Neural progenitor cell (in vitro differentiated cells): ENCODE data around the gene VAPB. TPM values are rescaled to one million over a fixed set of nuclear protein-coding genes. Genes with fewer than 3 reads are reported as not detected.

Source experiments
- DNase-seq: peaks from one replicate; pipeline ENCODE4 v3.0.0-alpha.2; 2016; ENCODE audit warnings: low spot score
- H2AFZ ChIP-seq: fragments of 200-600 bp; sonication (generic); replicated peaks from 2 replicates; pipeline ENCODE4 v1.6.1; 2016; ENCODE audit warnings: antibody characterized with exemption
- H3F3A ChIP-seq: fragments of 200-600 bp; sonication (generic); 2 replicates; pipeline ENCODE4 v1.6.1; 2016; ENCODE audit warnings: antibody characterized with exemption, low read depth
- H3K27ac ChIP-seq: fragments of 200-600 bp; sonication (generic); 2 replicates; pipeline ENCODE4 v1.5.1; 2016; ENCODE audit warnings: mild to moderate bottlenecking
- H3K27me3 ChIP-seq: fragments of 200-600 bp; sonication (generic); 2 replicates; pipeline ENCODE4 v1.6.1; 2016; ENCODE audit warnings: mild to moderate bottlenecking, moderate library complexity
- H3K36me3 ChIP-seq: fragments of 200-600 bp; sonication (generic); 2 replicates; pipeline ENCODE4 v1.5.1; 2016
- H3K4me1 ChIP-seq: fragments of 200-600 bp; sonication (generic); 2 replicates; pipeline ENCODE4 v1.6.1; 2016; ENCODE audit warnings: mixed run types
- H3K4me2 ChIP-seq: fragments of 200-600 bp; sonication (generic); 2 replicates; pipeline ENCODE4 v1.6.1; 2016
- H3K4me3 ChIP-seq: fragments of 200-600 bp; sonication (generic); 2 replicates; pipeline ENCODE4 v1.5.1; 2016
- H3K79me2 ChIP-seq: fragments of 200-600 bp; sonication (generic); 2 replicates; pipeline ENCODE4 v1.6.1; 2016; ENCODE audit warnings: low read depth
- H3K9ac ChIP-seq: fragments of 200-600 bp; sonication (generic); 2 replicates; pipeline ENCODE4 v1.6.1; 2016
- H3K9me3 ChIP-seq: fragments of 200-600 bp; sonication (generic); 2 replicates; pipeline ENCODE4 v1.5.1; 2016; ENCODE audit warnings: low read depth
- H4K20me1 ChIP-seq: fragments of 200-600 bp; sonication (generic); 2 replicates; pipeline ENCODE4 v1.6.1; 2016; ENCODE audit warnings: low read depth
- H3K27ac Mint-ChIP-seq: 3 replicates; pipeline ENCODE4 v1.8.0; 2021; ENCODE audit warnings: mixed read lengths
- H3K27me3 Mint-ChIP-seq: 2 replicates; pipeline ENCODE4 v1.8.0; 2022; ENCODE audit warnings: low read depth, mild to moderate bottlenecking, inconsistent platforms, moderate library complexity, mixed read lengths; ENCODE audit not compliant: insufficient read depth
- H3K36me3 Mint-ChIP-seq: 3 replicates; pipeline ENCODE4 v1.8.0; 2021; ENCODE audit warnings: mixed read lengths
- H3K4me1 Mint-ChIP-seq: 3 replicates; pipeline ENCODE4 v1.8.0; 2021; ENCODE audit warnings: mixed read lengths
- H3K4me3 Mint-ChIP-seq: 3 replicates; pipeline ENCODE4 v1.8.0; 2021; ENCODE audit warnings: mild to moderate bottlenecking, moderate library complexity, mixed read lengths
- H3K9me3 Mint-ChIP-seq: 3 replicates; pipeline ENCODE4 v1.8.0; 2020; ENCODE audit warnings: mixed read lengths
- EZH2 ChIP-seq: fragments of 200-600 bp; sonication (generic); IDR thresholded peaks from 2 replicates; pipeline ENCODE4 v1.6.1; 2017; ENCODE audit warnings: antibody characterized with exemption, mild to moderate bottlenecking, moderate library complexity
- EZH2phosphoT487 ChIP-seq: fragments of 200-600 bp; sonication (generic); IDR thresholded peaks from 2 replicates; pipeline ENCODE4 v1.6.1; 2017; ENCODE audit warnings: antibody characterized with exemption
- total RNA-seq: library from RNA; depleted of rRNA; stranded (reverse); fragments of >200 nt; gene quantifications from 2 replicates; pipeline ENCODE4 v1.2.3, GENCODE V29; 2015; ENCODE audit warnings: low replicate concordance
- TF ChIP-seq, protein P1 (sequence below): fragments of 200-600 bp; sonication (generic); IDR thresholded peaks from 2 replicates; pipeline ENCODE4 v1.5.1; 2017; ENCODE audit warnings: antibody characterized with exemption, mild to moderate bottlenecking

The VAPB gene
- total RNA-seq, 1 donor from 2014 or later: 31.9 TPM

GRCh38 chr20:58416835-58417234 lies 27.8 kb downstream of the VAPB start:
- Histone ChIP-seq H3K79me2 (peaks cover 63% of the 10 kb centered on the region), H3K4me1 (peaks cover under 1% of the 10 kb centered on the region), H3K27ac (no peak overlapping the region), H3K9me3 (no peaks in the 10 kb centered on the region), H3F3A (peaks cover 11% of the 10 kb centered on the region), H2AFZ (no peak overlapping the region), H4K20me1 (peaks cover 12% of the 10 kb centered on the region), H3K27me3 (no peaks in the 10 kb centered on the region), H3K4me2 (no peak overlapping the region), H3K36me3 (peaks cover 6% of the 10 kb centered on the region), H3K9ac (no peak overlapping the region), H3K4me3 (no peak overlapping the region)
- TF ChIP-seq EZH2phosphoT487: no peak
- TF ChIP-seq, protein P1, sequence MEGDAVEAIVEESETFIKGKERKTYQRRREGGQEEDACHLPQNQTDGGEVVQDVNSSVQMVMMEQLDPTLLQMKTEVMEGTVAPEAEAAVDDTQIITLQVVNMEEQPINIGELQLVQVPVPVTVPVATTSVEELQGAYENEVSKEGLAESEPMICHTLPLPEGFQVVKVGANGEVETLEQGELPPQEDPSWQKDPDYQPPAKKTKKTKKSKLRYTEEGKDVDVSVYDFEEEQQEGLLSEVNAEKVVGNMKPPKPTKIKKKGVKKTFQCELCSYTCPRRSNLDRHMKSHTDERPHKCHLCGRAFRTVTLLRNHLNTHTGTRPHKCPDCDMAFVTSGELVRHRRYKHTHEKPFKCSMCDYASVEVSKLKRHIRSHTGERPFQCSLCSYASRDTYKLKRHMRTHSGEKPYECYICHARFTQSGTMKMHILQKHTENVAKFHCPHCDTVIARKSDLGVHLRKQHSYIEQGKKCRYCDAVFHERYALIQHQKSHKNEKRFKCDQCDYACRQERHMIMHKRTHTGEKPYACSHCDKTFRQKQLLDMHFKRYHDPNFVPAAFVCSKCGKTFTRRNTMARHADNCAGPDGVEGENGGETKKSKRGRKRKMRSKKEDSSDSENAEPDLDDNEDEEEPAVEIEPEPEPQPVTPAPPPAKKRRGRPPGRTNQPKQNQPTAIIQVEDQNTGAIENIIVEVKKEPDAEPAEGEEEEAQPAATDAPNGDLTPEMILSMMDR: no peak
- TF ChIP-seq EZH2: no peak
- peaks cover 40% of the 10 kb centered on the region for H3K36me3 Mint-ChIP-seq
- DNase-seq: no peak
- H3K27ac Mint-ChIP-seq: no peak overlapping the region
- H3K4me1 Mint-ChIP-seq: no peaks in the 10 kb centered on the region
- H3K9me3 Mint-ChIP-seq: peaks cover 13% of the 10 kb centered on the region
- H3K27me3 Mint-ChIP-seq: no peaks in the 10 kb centered on the region
- H3K4me3 Mint-ChIP-seq: no peak overlapping the region

- no peak overlapping the region for H3K4me3 ChIP-seq
- H3K27me3 ChIP-seq: no peaks in the 10 kb centered on the region
- Mint-ChIP-seq H3K4me3 (no peak overlapping the region), H3K36me3 (peaks cover 37% of the 10 kb centered on the region), H3K9me3 (peaks cover 10% of the 10 kb centered on the region), H3K27me3 (no peaks in the 10 kb centered on the region), H3K27ac (no peak overlapping the region), H3K4me1 (no peaks in the 10 kb centered on the region)
- peaks cover 18% of the 10 kb centered on the region for H4K20me1 ChIP-seq
- no peak overlapping the region for H3K4me2 ChIP-seq
- TF ChIP-seq EZH2phosphoT487: no peak
- TF ChIP-seq EZH2: no peak
- TF ChIP-seq, protein P1: no peak
- peaks cover 63% of the 10 kb centered on the region for H3K79me2 ChIP-seq
- H3K9me3 ChIP-seq: no peaks in the 10 kb centered on the region
- peaks cover 6% of the 10 kb centered on the region for H3K36me3 ChIP-seq
- H2AFZ ChIP-seq: no peak overlapping the region
- H3K27ac ChIP-seq: no peak overlapping the region
- peaks cover 7% of the 10 kb centered on the region for H3K4me1 ChIP-seq
- H3F3A ChIP-seq: peaks cover 7% of the 10 kb centered on the region
- no peak overlapping the region for H3K9ac ChIP-seq
- DNase-seq: no peak
These were observed 28.4 kb downstream of the VAPB start for GRCh38 chr20:58417438-58417837.

- Histone ChIP-seq H3K4me2 (no peak overlapping the region), H3K9ac (no peak overlapping the region), H3K4me1 (peaks cover 23% of the 10 kb centered on the region), H3K36me3 (peaks cover 6% of the 10 kb centered on the region), H3K4me3 (no peak overlapping the region), H3K9me3 (no peaks in the 10 kb centered on the region), H3K27ac (no peak overlapping the region), H2AFZ (no peak overlapping the region), H4K20me1 (peaks cover 35% of the 10 kb centered on the region), H3F3A (peaks cover 15% of the 10 kb centered on the region), H3K79me2 (peaks cover 73% of the 10 kb centered on the region), H3K27me3 (no peaks in the 10 kb centered on the region)
- no peak for DNase-seq
- no peak overlapping the region for H3K27ac Mint-ChIP-seq
- no peak overlapping the region for H3K4me3 Mint-ChIP-seq
- H3K4me1 Mint-ChIP-seq: peaks cover 1% of the 10 kb centered on the region
- TF ChIP-seq, protein P1: no peak
- TF ChIP-seq EZH2: no peak
- no peak for TF ChIP-seq EZH2phosphoT487
- no peaks in the 10 kb centered on the region for H3K27me3 Mint-ChIP-seq
- H3K9me3 Mint-ChIP-seq: peaks cover 6% of the 10 kb centered on the region
- H3K36me3 Mint-ChIP-seq: peaks cover 38% of the 10 kb centered on the region
These were observed 30.1 kb downstream of the VAPB start for GRCh38 chr20:58418949-58419748.
